B cell (primary cell): ENCODE results near the gene LHX6. TPM values are rescaled to one million over a fixed set of nuclear protein-coding genes. Genes with fewer than 3 reads are reported as not detected.

Experiments used
- ATAC-seq: fragments of 200-7000 bp; cut with Tn5 transposase; one replicate; pipeline ENCODE4 v1.10.0; 2021; ENCODE audit warnings: low read depth, mild to moderate bottlenecking, moderate number of reproducible peaks, moderate library complexity
- CTCF ChIA-PET: fragments of 350-600 bp; sonication (Branson Sonifier 250); formaldehyde crosslinking; loops from one replicate; lab custom pipeline; 2021; ENCODE audit warnings: antibody characterized with exemption, inconsistent platforms; lab: Charles Lee
- POLR2A ChIA-PET: fragments of 350-600 bp; sonication (Branson Sonifier 250); formaldehyde crosslinking; loops from one replicate; lab custom pipeline; 2021; ENCODE audit warnings: antibody characterized with exemption; lab: Charles Lee
- DNase-seq: peaks from one replicate; pipeline ENCODE4 v3.0.0; 2013
- H2AFZ ChIP-seq: 2 replicates; pipeline ENCODE4 v1.6.1; 2012; ENCODE audit warnings: mild to moderate bottlenecking, low read depth, low read length; ENCODE audit not compliant: insufficient read depth, poor library complexity, severe bottlenecking
- H3K27ac ChIP-seq, 2 donors: 1 replicate in 1 of 2; 2 replicates in 1 of 2; pipeline ENCODE4 v1.5.1; 2012 to 2013; ENCODE audit warnings: low read length in 2 of 2, mild to moderate bottlenecking in 2 of 2, moderate library complexity in 1 of 2
- H3K27me3 ChIP-seq, 4 experiments: fragments of 200-600 bp in 1 of 4; sonication (generic) in 1 of 4; replicated peaks in 1 of 4; 1 replicate in 2 of 4; 2 replicates in 2 of 4; pipeline versions ENCODE4 v1.6.1 to v1.7.0; 2013 to 2016; ENCODE audit warnings: low read length in 3 of 4, mild to moderate bottlenecking in 2 of 4, mixed read lengths in 1 of 4, moderate library complexity in 1 of 4; ENCODE audit not compliant: insufficient read depth in 4 of 4, control insufficient read depth in 3 of 4; ENCODE audit errors: control extremely low read depth in 1 of 4
- H3K36me3 ChIP-seq, 2 experiments: replicated peaks in 1 of 2; 1 replicate in 1 of 2; 2 replicates in 1 of 2; pipeline versions ENCODE4 v1.6.1 to v1.7.1; 2013; ENCODE audit warnings: low read length in 1 of 2; ENCODE audit not compliant: insufficient read depth in 2 of 2, control insufficient read depth in 1 of 2; ENCODE audit errors: control extremely low read depth in 1 of 2, extremely low read depth in 1 of 2
- H3K4me1 ChIP-seq, 2 donors: fragments of 200-600 bp in 1 of 2; sonication (generic) in 1 of 2; 1 replicate in 1 of 2; 2 replicates in 1 of 2; pipeline versions ENCODE4 v1.5.1 to v1.6.1; 2013 to 2017; ENCODE audit warnings: low read length in 2 of 2; ENCODE audit not compliant: control insufficient read depth in 2 of 2, insufficient read depth in 2 of 2
- H3K4me2 ChIP-seq: replicated peaks from 2 replicates; pipeline ENCODE3; 2012; ENCODE audit warnings: mild to moderate bottlenecking, low read depth, low read length; ENCODE audit not compliant: poor library complexity, severe bottlenecking
- H3K4me3 ChIP-seq, 5 experiments: fragments of 200-600 bp in 1 of 5; sonication (generic) in 1 of 5; 1 replicate in 3 of 5; 2 replicates in 2 of 5; pipeline versions ENCODE4 v1.5.1 to v1.7.0; 2011 to 2016; ENCODE audit warnings: low read length in 4 of 5, mild to moderate bottlenecking in 4 of 5, low read depth in 2 of 5, control low read depth in 1 of 5, moderate library complexity in 1 of 5; ENCODE audit not compliant: insufficient read depth in 1 of 5; ENCODE audit errors: control extremely low read depth in 1 of 5, extremely low read depth in 1 of 5
- H3K79me2 ChIP-seq: fragments of 200-600 bp; sonication (generic); one replicate; pipeline ENCODE4 v1.6.0; 2016; ENCODE audit warnings: low read length; ENCODE audit not compliant: control insufficient read depth, insufficient read depth
- H3K9ac ChIP-seq: fragments of 200-600 bp; sonication (generic); 2 replicates; pipeline ENCODE4 v1.6.1; 2017; ENCODE audit warnings: mild to moderate bottlenecking, low read length, moderate library complexity
- H3K9me3 ChIP-seq, 3 donors: one replicate each; pipeline versions ENCODE4 v1.6.1 to v1.7.1; 2013; ENCODE audit warnings: low read length in 2 of 3; ENCODE audit not compliant: control insufficient read depth in 2 of 3, insufficient read depth in 1 of 3; ENCODE audit errors: control extremely low read depth in 1 of 3
- H4K20me1 ChIP-seq: 2 replicates; pipeline ENCODE4 v1.6.0; 2012; ENCODE audit warnings: mild to moderate bottlenecking, low read length; ENCODE audit not compliant: insufficient read depth, control insufficient read depth, poor library complexity, severe bottlenecking
- H3K27ac Mint-ChIP-seq: one replicate; pipeline ENCODE4 v1.8.0; 2021; ENCODE audit warnings: mixed read lengths
- H3K27me3 Mint-ChIP-seq: one replicate; pipeline ENCODE4 v1.8.0; 2021; ENCODE audit warnings: mixed read lengths
- H3K4me1 Mint-ChIP-seq: one replicate; pipeline ENCODE4 v1.8.0; 2021; ENCODE audit warnings: mixed read lengths
- H3K4me3 Mint-ChIP-seq: one replicate; pipeline ENCODE4 v1.8.0; 2021; ENCODE audit warnings: mixed read lengths
- H3K9me3 Mint-ChIP-seq: one replicate; pipeline ENCODE4 v1.8.0; 2022; ENCODE audit warnings: mixed read lengths; ENCODE audit not compliant: insufficient read depth
- CTCF ChIP-seq: fragments of 200-600 bp; IDR thresholded peaks from one replicate; pipeline ENCODE4 v1.8.0; 2022; ENCODE audit warnings: antibody characterized with exemption, mild to moderate bottlenecking
- EZH2 ChIP-seq: IDR thresholded peaks from 2 replicates; pipeline ENCODE4 v1.6.1; 2012; ENCODE audit warnings: borderline replicate concordance, low read depth, mild to moderate bottlenecking, moderate library complexity, low read length; ENCODE audit not compliant: insufficient read depth, poor library complexity, severe bottlenecking
- WGBS: methylation state at CpG from one replicate; pipeline ENCODE4 v1.1.5; 2013; ENCODE audit warnings: missing lambda C conversion rate; ENCODE audit not compliant: insufficient coverage; 5-methylcytosine and 5-hydroxymethylcytosine counted together
- intact Hi-C: fragments of 100-400 bp; cut with micrococcal nuclease; formaldehyde crosslinking; loops from one replicate; pipeline ENCODE4 v1.10.0; 2022
- polyA plus RNA-seq: library from polyadenylated mRNA; depleted of rRNA; stranded (reverse); fragments of >200 nt; gene quantifications from 2 replicates; pipeline ENCODE4 v1.2.3, GENCODE V29; 2012
- total RNA-seq, 2 donors: library from RNA; stranded (reverse); fragments of 120-200 nt in 1 of 2; gene quantifications; 1 replicate in 1 of 2; 2 replicates in 1 of 2; pipeline versions ENCODE4 v1.2.3 to v1.2.4, GENCODE V29; 2013 to 2022

Gene LHX6
- total and polyA plus RNA-seq, 2 donors (not counting 1 experiment from before 2014, with no cell fraction given): 0.03 TPM; not detected in 1

- ChIA-PET POLR2A (no interaction called here), CTCF (interaction anchor here (1.0 kb wide), 1 partner anchor 183 kb away, joined by 4 read pairs; no protein-coding TSS in a partner anchor)
- DNase-seq (no peak), ATAC-seq (no peak)
- Histone ChIP-seq H3K36me3 (peaks cover 2 to 31% of the 10 kb centered on the region in 2 experiments), H3K4me1 (no peaks in the 10 kb centered on the region), H2AFZ (no peak overlapping the region), H4K20me1 (peaks cover 16% of the 10 kb centered on the region), H3K4me3 (no peak overlapping the region), H3K9me3 (peaks cover 0 to 9% (median 9%) of the 10 kb centered on the region in 3 donors), H3K4me2 (no peak overlapping the region), H3K27me3 (no peaks in the 10 kb centered on the region), H3K79me2 (peaks cover 76% of the 10 kb centered on the region), H3K9ac (no peak overlapping the region), H3K27ac (no peak overlapping the region)
- 100% methylated on average over 6 of the region's 10 CpGs for WGBS
- peaks cover 2% of the 10 kb centered on the region for H3K9me3 Mint-ChIP-seq
- H3K4me1 Mint-ChIP-seq: peaks cover 11% of the 10 kb centered on the region
- no peaks in the 10 kb centered on the region for H3K27me3 Mint-ChIP-seq
- TF ChIP-seq EZH2 (no peak), CTCF (no peak)
- intact Hi-C loops: no loop called here
- no peak overlapping the region for H3K27ac Mint-ChIP-seq
- H3K4me3 Mint-ChIP-seq: no peak overlapping the region
These were observed 48.6 kb upstream of the LHX6 start for GRCh38 chr9:122277285-122277897.

- no peaks in the 10 kb centered on the region for H3K27me3 ChIP-seq
- ChIA-PET POLR2A (no interaction called here), CTCF (no interaction called here)
- H3K4me2 ChIP-seq: no peak overlapping the region
- no peak overlapping the region for H3K27ac Mint-ChIP-seq
- H3K36me3 ChIP-seq: peaks cover 2 to 31% of the 10 kb centered on the region in 2 experiments
- H3K4me3 ChIP-seq: no peak overlapping the region
- WGBS: 97% methylated on average over 3 of the region's 7 CpGs
- H3K4me1 Mint-ChIP-seq: peaks cover 11% of the 10 kb centered on the region
- no peak overlapping the region for H2AFZ ChIP-seq
- peaks cover 0 to 9% (median 9%) of the 10 kb centered on the region in 3 donors for H3K9me3 ChIP-seq
- no peak for TF ChIP-seq CTCF
- TF ChIP-seq EZH2: no peak
- no peaks in the 10 kb centered on the region for H3K4me1 ChIP-seq
- ATAC-seq (no peak), DNase-seq (no peak)
- H3K27me3 Mint-ChIP-seq: no peaks in the 10 kb centered on the region
- intact Hi-C loops: no loop called here
- H3K9ac ChIP-seq: no peak overlapping the region
- no peak overlapping the region for H3K4me3 Mint-ChIP-seq
- H3K79me2 ChIP-seq: peaks cover 83% of the 10 kb centered on the region
- no peak overlapping the region for H3K27ac ChIP-seq
- H4K20me1 ChIP-seq: peaks cover 19% of the 10 kb centered on the region
- H3K9me3 Mint-ChIP-seq: peaks cover 2% of the 10 kb centered on the region
These were observed 47.3 kb upstream of the LHX6 start for GRCh38 chr9:122276096-122276495.
